Measurements from ENCODE around the gene DRD4. TPM values are rescaled to one million over a fixed set of nuclear protein-coding genes. Genes with fewer than 3 reads are reported as not detected.
A peak's percentile ranks its signal among the peaks of the same experiment; 100 is the strongest.

The DRD4 gene
- total RNA-seq, 2 experiments from 2014 or later: 0.21 to 0.30 TPM

GRCh38 chr11:628056-628455 is 9.0 kb upstream of the DRD4 start:
- ChIA-PET CTCF (no interaction called here), POLR2A (no interaction called here)
- no peak for DNase-seq
- Mint-ChIP-seq H3K9me3 (no peaks in the 10 kb centered on the region), H3K27me3 (peaks cover 27% of the 10 kb centered on the region), H3K4me3 (no peak overlapping the region), H3K36me3 (ENCODE audit: low read depth) (peaks cover 2% of the 10 kb centered on the region), H3K27ac (peak overlapping the region; percentile 38), H3K4me1 (peaks cover 21% of the 10 kb centered on the region)

- no peak for DNase-seq
- peak overlapping the region; percentile 18 for H3K4me3 Mint-ChIP-seq
- H3K9me3 Mint-ChIP-seq: no peaks in the 10 kb centered on the region
- POLR2A ChIA-PET: interaction anchor here (1.0 kb wide), 1 partner anchor 8 kb away, joined by 7 read pairs; no protein-coding TSS in a partner anchor
- CTCF ChIA-PET: interaction anchor here (0.7 kb wide), 1 partner anchor 52 kb away, joined by 3 read pairs; no protein-coding TSS in a partner anchor
- peaks cover 2% of the 10 kb centered on the region for H3K36me3 Mint-ChIP-seq (ENCODE audit: low read depth)
- H3K4me1 Mint-ChIP-seq: peaks cover 21% of the 10 kb centered on the region
- peak overlapping the region; percentile 21 for H3K27ac Mint-ChIP-seq
- H3K27me3 Mint-ChIP-seq: peaks cover 27% of the 10 kb centered on the region
Observed at GRCh38 chr11:629237-629583, 7.9 kb upstream of the DRD4 start.

- CTCF ChIA-PET: no interaction called here
- Mint-ChIP-seq H3K27ac (no peak overlapping the region), H3K4me1 (peaks cover 21% of the 10 kb centered on the region), H3K9me3 (no peaks in the 10 kb centered on the region), H3K4me3 (no peak overlapping the region), H3K36me3 (ENCODE audit: low read depth) (peaks cover 2% of the 10 kb centered on the region), H3K27me3 (peaks cover 32% of the 10 kb centered on the region)
- no peak for DNase-seq
- POLR2A ChIA-PET: no interaction called here
Observed at GRCh38 chr11:630871-631270, 6.2 kb upstream of the DRD4 start.

GRCh38 chr11:635945-636510 is 1.0 kb upstream of the DRD4 start:
- Mint-ChIP-seq H3K4me1 (peaks cover 11% of the 10 kb centered on the region), H3K9me3 (no peaks in the 10 kb centered on the region), H3K27ac (no peak overlapping the region), H3K27me3 (peaks cover 37% of the 10 kb centered on the region), H3K4me3 (no peak overlapping the region), H3K36me3 (ENCODE audit: low read depth) (no peaks in the 10 kb centered on the region)
- no peak for DNase-seq
- ChIA-PET CTCF (interaction anchor here (0.7 kb wide), 1 partner anchor 171 kb away, joined by 3 read pairs; no protein-coding TSS in a partner anchor), POLR2A (no interaction called here)

- Mint-ChIP-seq H3K4me1 (peaks cover 11% of the 10 kb centered on the region), H3K4me3 (no peak overlapping the region), H3K27ac (no peak overlapping the region), H3K36me3 (ENCODE audit: low read depth) (no peaks in the 10 kb centered on the region), H3K27me3 (peaks cover 37% of the 10 kb centered on the region), H3K9me3 (no peaks in the 10 kb centered on the region)
- no peak for DNase-seq
- ChIA-PET POLR2A (no interaction called here), CTCF (no interaction called here)
Observed at GRCh38 chr11:637333-637592, 194 bp downstream of the DRD4 start.

- H3K27me3 Mint-ChIP-seq: peaks cover 36% of the 10 kb centered on the region
- H3K9me3 Mint-ChIP-seq: no peaks in the 10 kb centered on the region
- no peak for DNase-seq
- CTCF ChIA-PET: interaction anchor here (1.1 kb wide), 1 partner anchor 109 kb away, joined by 3 read pairs; the partner anchor contains the start of gene TALDO1
- no peak overlapping the region for H3K4me3 Mint-ChIP-seq
- H3K4me1 Mint-ChIP-seq: peaks cover 11% of the 10 kb centered on the region
- H3K27ac Mint-ChIP-seq: peak overlapping the region; percentile 50
- POLR2A ChIA-PET: no interaction called here
- no peaks in the 10 kb centered on the region for H3K36me3 Mint-ChIP-seq (ENCODE audit: low read depth)
Observed at GRCh38 chr11:637593-638521, 788 bp downstream of the DRD4 start.

GRCh38 chr11:638631-639331 is 1.7 kb downstream of the DRD4 start:
- H3K36me3 Mint-ChIP-seq (ENCODE audit: low read depth): no peaks in the 10 kb centered on the region
- POLR2A ChIA-PET: no interaction called here

GRCh38 chr11:639332-639955 is 2.4 kb downstream of the DRD4 start:
- ChIA-PET POLR2A (no interaction called here), CTCF (no interaction called here)
- Mint-ChIP-seq H3K9me3 (no peaks in the 10 kb centered on the region), H3K27ac (no peak overlapping the region), H3K4me3 (no peak overlapping the region), H3K27me3 (peaks cover 35% of the 10 kb centered on the region), H3K4me1 (peaks cover 11% of the 10 kb centered on the region), H3K36me3 (ENCODE audit: low read depth) (no peaks in the 10 kb centered on the region)
- no peak for DNase-seq

More at GRCh38 chr11:638631-639331, 1.7 kb downstream of the DRD4 start:
- H3K27me3 Mint-ChIP-seq: peaks cover 35% of the 10 kb centered on the region
- no peak overlapping the region for H3K4me3 Mint-ChIP-seq
- no peak for DNase-seq
- CTCF ChIA-PET: interaction anchor here (1.1 kb wide), 1 partner anchor 109 kb away, joined by 3 read pairs; the partner anchor contains the start of gene TALDO1
- H3K4me1 Mint-ChIP-seq: peaks cover 11% of the 10 kb centered on the region
- H3K9me3 Mint-ChIP-seq: no peaks in the 10 kb centered on the region
- peak overlapping the region; percentile 36 for H3K27ac Mint-ChIP-seq

- Mint-ChIP-seq H3K27me3 (peaks cover 30% of the 10 kb centered on the region), H3K27ac (no peak overlapping the region), H3K4me1 (peaks cover 11% of the 10 kb centered on the region), H3K9me3 (no peaks in the 10 kb centered on the region), H3K36me3 (ENCODE audit: low read depth) (no peaks in the 10 kb centered on the region), H3K4me3 (no peak overlapping the region)
- ChIA-PET POLR2A (no interaction called here), CTCF (interaction anchor here (1.0 kb wide), 1 partner anchor 30 kb away, joined by 3 read pairs; no protein-coding TSS in a partner anchor)
- no peak for DNase-seq
Observed at GRCh38 chr11:640021-640706, 3.1 kb downstream of the DRD4 start.

- Mint-ChIP-seq H3K4me3 (no peak overlapping the region), H3K4me1 (peaks cover 14% of the 10 kb centered on the region), H3K9me3 (no peaks in the 10 kb centered on the region), H3K27ac (no peak overlapping the region), H3K27me3 (peaks cover 20% of the 10 kb centered on the region), H3K36me3 (ENCODE audit: low read depth) (peaks cover 3% of the 10 kb centered on the region)
- no peak for DNase-seq
- POLR2A ChIA-PET: no interaction called here
- CTCF ChIA-PET: no interaction called here
Observed at GRCh38 chr11:641806-642370, 4.8 kb downstream of the DRD4 start.

- no peak for DNase-seq
- CTCF ChIA-PET: no interaction called here
- peaks cover 10% of the 10 kb centered on the region for H3K27me3 Mint-ChIP-seq
- POLR2A ChIA-PET: no interaction called here
- H3K9me3 Mint-ChIP-seq: no peaks in the 10 kb centered on the region
- no peak overlapping the region for H3K27ac Mint-ChIP-seq
- peaks cover 9% of the 10 kb centered on the region for H3K4me1 Mint-ChIP-seq
- no peak overlapping the region for H3K4me3 Mint-ChIP-seq
- H3K36me3 Mint-ChIP-seq (ENCODE audit: low read depth): peaks cover 5% of the 10 kb centered on the region
Observed at GRCh38 chr11:643366-643765, 6.3 kb downstream of the DRD4 start.

Data from activated CD4-positive, alpha-beta T cell treated with anti-CD3 and anti-CD28 coated beads, Interleukin-2, amount 10 ng/mL, durations not matched to agents 7 days and 5 days (primary cell).